SJCRH30 (cell line): ENCODE results near the gene ACTL6B. TPM values are rescaled to one million over a fixed set of nuclear protein-coding genes. Genes with fewer than 3 reads are reported as not detected.

Experiments used
- DNase-seq, 2 experiments: peaks; one replicate each; pipeline ENCODE4 v3.0.0-alpha.2; 2015 to 2020
- H3K27ac ChIP-seq: fragments of 250-450 bp; sonication (Bioruptor Pico); 2 replicates; pipeline ENCODE4 v1.5.1; 2020; ENCODE audit warnings: mild to moderate bottlenecking, moderate library complexity
- H3K27me3 ChIP-seq: fragments of 250-450 bp; sonication (Bioruptor Pico); 2 replicates; pipeline ENCODE4 v1.5.1; 2020; ENCODE audit warnings: mild to moderate bottlenecking, moderate library complexity
- H3K36me3 ChIP-seq: fragments of 250-450 bp; sonication (Bioruptor Pico); 2 replicates; pipeline ENCODE4 v1.5.1; 2020; ENCODE audit warnings: mild to moderate bottlenecking, moderate library complexity
- H3K4me1 ChIP-seq: fragments of 250-450 bp; sonication (Bioruptor Pico); 2 replicates; pipeline ENCODE4 v1.5.1; 2020; ENCODE audit warnings: mild to moderate bottlenecking, moderate library complexity
- H3K4me3 ChIP-seq: fragments of 250-450 bp; sonication (Bioruptor Pico); 2 replicates; pipeline ENCODE4 v1.5.1; 2020; ENCODE audit warnings: mild to moderate bottlenecking, moderate library complexity
- H3K9me3 ChIP-seq: fragments of 250-450 bp; sonication (Bioruptor Pico); replicated peaks from 2 replicates; pipeline ENCODE4 v1.5.1; 2020; ENCODE audit warnings: mild to moderate bottlenecking, moderate library complexity
- total RNA-seq: library from RNA; depleted of rRNA; stranded (reverse); fragments of >200 nt; shearing (Covaris generic); gene quantifications from 2 replicates; pipeline ENCODE4 v1.2.3, GENCODE V29; 2014

ACTL6B gene
- total RNA-seq, 1 experiment from 2014 or later, result not detected

- DNase-seq, result no peak
- H3K27ac ChIP-seq, result no peak overlapping the region
- H3K27me3 ChIP-seq, result no peaks in the 10 kb centered on the region
- H3K36me3 ChIP-seq, result peaks cover 56% of the 10 kb centered on the region
- no peak overlapping the region for H3K4me3 ChIP-seq
- no peaks in the 10 kb centered on the region for H3K4me1 ChIP-seq
- no peaks in the 10 kb centered on the region for H3K9me3 ChIP-seq
Measured at GRCh38 chr7:100687261-100687660, 31.0 kb upstream of the ACTL6B start.

DNA sequence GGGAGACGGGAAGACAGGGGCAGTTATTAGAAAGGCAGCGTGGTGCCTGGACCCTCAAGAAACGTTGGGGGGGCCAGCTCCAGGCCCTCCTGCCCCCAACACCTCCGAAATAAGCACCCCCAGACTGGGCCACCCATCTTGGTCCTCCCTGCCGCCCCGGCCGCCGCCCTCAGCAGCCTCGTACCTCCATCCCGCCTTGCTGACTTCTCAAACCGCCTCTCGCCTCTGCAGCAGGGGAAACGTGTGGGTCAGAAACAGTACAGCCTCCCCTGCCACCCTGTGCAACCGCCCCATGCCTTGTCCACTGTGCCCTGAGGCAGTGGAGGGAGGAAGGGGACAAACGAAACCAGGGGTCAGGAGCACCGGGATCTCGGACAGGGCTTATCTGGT lies 30.6 kb upstream of the ACTL6B start:
- H3K36me3 ChIP-seq, result peaks cover 60% of the 10 kb centered on the region

GRCh38 chr7:100686201-100686821 lies 30.1 kb upstream of the ACTL6B start:
- no peak for DNase-seq

More for the DNA sequence above, 30.6 kb upstream of the ACTL6B start:
- H3K4me3 ChIP-seq, result no peak overlapping the region
- H3K27ac ChIP-seq, result no peak overlapping the region
- no peak for DNase-seq
- no peaks in the 10 kb centered on the region for H3K4me1 ChIP-seq
- no peaks in the 10 kb centered on the region for H3K9me3 ChIP-seq
- H3K27me3 ChIP-seq, result no peaks in the 10 kb centered on the region

GRCh38 chr7:100685631-100686145 lies 29.4 kb upstream of the ACTL6B start:
- Histone ChIP-seq H3K4me1 (no peaks in the 10 kb centered on the region), H3K4me3 (no peak overlapping the region), H3K36me3 (peaks cover 68% of the 10 kb centered on the region), H3K9me3 (no peaks in the 10 kb centered on the region), H3K27me3 (no peaks in the 10 kb centered on the region), H3K27ac (no peak overlapping the region)
- no peak for DNase-seq

More at GRCh38 chr7:100686201-100686821, 30.1 kb upstream of the ACTL6B start:
- Histone ChIP-seq H3K27ac (no peak overlapping the region), H3K9me3 (no peaks in the 10 kb centered on the region), H3K4me1 (no peaks in the 10 kb centered on the region), H3K4me3 (no peak overlapping the region), H3K27me3 (no peaks in the 10 kb centered on the region), H3K36me3 (peaks cover 63% of the 10 kb centered on the region)

- no peaks in the 10 kb centered on the region for H3K4me1 ChIP-seq
- peaks cover 73% of the 10 kb centered on the region for H3K36me3 ChIP-seq
- H3K27me3 ChIP-seq, result no peaks in the 10 kb centered on the region
- H3K9me3 ChIP-seq, result no peaks in the 10 kb centered on the region
- no peak overlapping the region for H3K4me3 ChIP-seq
- no peak overlapping the region for H3K27ac ChIP-seq
- no peak for DNase-seq
Measured at GRCh38 chr7:100685049-100685605, 28.9 kb upstream of the ACTL6B start.

DNA sequence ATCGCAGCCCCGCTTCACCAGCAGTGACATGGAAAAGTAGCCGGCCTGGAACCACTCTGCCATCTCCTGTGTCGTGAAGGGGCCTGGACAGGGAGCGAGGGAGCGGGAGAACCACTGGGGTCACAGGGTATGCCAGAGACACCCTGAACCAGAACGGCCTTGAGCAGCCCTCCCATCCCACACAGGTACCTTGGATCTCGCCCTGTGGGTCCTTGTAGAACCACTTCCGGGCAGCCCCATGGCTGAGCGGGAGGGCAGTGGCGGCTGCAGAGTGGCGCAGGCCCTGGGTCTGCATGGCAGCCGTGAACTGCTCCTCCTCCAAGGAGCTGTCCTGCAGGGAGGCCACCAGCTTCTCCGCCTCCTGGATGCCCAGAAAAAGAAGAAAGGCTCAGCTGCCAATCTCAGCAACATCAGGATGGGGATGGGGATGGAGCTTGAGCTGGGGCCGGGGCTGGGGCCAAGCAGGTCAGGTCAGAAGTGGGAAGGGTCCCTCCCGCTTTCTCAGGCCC lies 28.3 kb upstream of the ACTL6B start:
- DNase-seq, result no peak
- Histone ChIP-seq H3K27me3 (no peaks in the 10 kb centered on the region), H3K4me1 (no peaks in the 10 kb centered on the region), H3K27ac (no peak overlapping the region), H3K36me3 (peaks cover 73% of the 10 kb centered on the region), H3K9me3 (no peaks in the 10 kb centered on the region), H3K4me3 (no peak overlapping the region)

DNA sequence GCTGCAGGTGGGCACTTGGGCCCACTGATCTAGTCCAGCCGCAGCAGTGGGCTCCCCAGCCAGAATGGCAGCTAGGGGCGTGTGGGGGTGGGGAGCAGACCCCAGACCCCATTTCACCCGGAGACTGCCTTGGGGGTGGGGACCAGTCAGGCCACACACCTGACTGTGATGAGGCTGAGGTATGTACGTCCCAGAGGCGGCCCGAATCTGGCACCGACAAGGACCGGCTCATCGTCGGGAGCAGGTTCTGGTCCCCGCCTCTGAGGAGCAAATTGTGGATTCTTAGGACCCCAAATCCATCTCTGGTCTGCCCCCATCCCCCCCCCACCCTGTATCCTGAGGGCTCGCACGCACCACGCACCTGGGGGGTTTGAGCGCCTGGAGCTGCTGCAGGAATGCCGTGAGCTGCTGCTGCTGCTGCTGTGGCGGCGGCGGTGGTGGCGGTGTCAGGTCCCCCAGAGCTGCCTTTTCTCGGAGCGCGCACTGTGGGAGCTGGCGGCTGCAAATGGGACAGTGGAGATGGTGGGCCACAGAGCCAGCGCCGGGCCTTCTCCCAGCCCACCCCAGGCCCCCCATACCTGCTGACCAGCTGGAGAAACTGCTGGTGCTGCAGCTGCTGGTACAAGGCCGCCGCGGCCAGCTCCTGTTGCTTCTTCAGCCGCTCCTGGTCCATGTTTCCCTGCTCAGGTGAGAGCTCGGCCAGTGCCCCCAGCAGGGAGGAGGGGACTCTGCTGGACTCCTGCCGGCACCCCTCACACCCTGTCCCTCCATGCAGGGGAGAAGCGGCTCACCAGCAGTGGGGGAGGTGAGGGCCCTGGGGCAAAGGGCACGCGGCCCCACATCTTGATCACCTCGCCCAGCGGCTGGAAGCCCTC lies 27.6 kb upstream of the ACTL6B start:
- Histone ChIP-seq H3K4me3 (no peak overlapping the region), H3K9me3 (no peaks in the 10 kb centered on the region), H3K27ac (no peak overlapping the region), H3K36me3 (peaks cover 76% of the 10 kb centered on the region), H3K27me3 (no peaks in the 10 kb centered on the region), H3K4me1 (no peaks in the 10 kb centered on the region)
- DNase-seq, result no peak

- DNase-seq, result no peak
- no peaks in the 10 kb centered on the region for H3K4me1 ChIP-seq
- no peak overlapping the region for H3K4me3 ChIP-seq
- H3K27me3 ChIP-seq, result no peaks in the 10 kb centered on the region
- H3K9me3 ChIP-seq, result no peaks in the 10 kb centered on the region
- H3K27ac ChIP-seq, result no peak overlapping the region
- H3K36me3 ChIP-seq, result peaks cover 76% of the 10 kb centered on the region
Measured at GRCh38 chr7:100682991-100683658, 26.9 kb upstream of the ACTL6B start.

DNA sequence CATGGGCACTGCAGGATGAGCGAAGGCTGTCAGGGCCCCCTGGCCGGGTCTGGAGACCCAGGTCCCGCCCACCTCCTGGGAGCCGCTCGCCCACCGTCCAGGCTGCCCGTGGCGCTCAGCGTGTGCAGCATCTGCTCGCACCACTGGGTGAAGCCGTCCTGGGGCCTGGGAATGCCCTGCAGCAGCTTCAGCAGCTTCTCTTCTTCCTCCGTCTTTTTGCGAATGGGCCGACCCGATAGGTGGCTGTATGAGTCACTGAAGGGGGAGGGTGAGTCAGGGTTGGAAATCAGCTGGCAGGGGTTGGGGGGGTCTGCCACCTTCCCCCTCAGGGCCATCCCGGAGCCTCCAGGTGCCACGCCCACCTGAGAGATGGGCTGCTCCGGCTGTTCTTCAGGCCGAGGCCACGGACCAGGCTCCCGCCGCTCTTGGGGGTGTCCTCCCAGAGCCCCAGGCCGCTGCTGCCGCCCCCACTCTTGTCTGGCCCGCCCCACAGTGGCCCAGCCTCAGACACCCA lies 26.0 kb upstream of the ACTL6B start:
- no peaks in the 10 kb centered on the region for H3K4me1 ChIP-seq
- no peak overlapping the region for H3K27ac ChIP-seq
- peaks cover 77% of the 10 kb centered on the region for H3K36me3 ChIP-seq
- no peaks in the 10 kb centered on the region for H3K27me3 ChIP-seq
- H3K4me3 ChIP-seq, result no peak overlapping the region
- no peak for DNase-seq
- no peaks in the 10 kb centered on the region for H3K9me3 ChIP-seq

DNA sequence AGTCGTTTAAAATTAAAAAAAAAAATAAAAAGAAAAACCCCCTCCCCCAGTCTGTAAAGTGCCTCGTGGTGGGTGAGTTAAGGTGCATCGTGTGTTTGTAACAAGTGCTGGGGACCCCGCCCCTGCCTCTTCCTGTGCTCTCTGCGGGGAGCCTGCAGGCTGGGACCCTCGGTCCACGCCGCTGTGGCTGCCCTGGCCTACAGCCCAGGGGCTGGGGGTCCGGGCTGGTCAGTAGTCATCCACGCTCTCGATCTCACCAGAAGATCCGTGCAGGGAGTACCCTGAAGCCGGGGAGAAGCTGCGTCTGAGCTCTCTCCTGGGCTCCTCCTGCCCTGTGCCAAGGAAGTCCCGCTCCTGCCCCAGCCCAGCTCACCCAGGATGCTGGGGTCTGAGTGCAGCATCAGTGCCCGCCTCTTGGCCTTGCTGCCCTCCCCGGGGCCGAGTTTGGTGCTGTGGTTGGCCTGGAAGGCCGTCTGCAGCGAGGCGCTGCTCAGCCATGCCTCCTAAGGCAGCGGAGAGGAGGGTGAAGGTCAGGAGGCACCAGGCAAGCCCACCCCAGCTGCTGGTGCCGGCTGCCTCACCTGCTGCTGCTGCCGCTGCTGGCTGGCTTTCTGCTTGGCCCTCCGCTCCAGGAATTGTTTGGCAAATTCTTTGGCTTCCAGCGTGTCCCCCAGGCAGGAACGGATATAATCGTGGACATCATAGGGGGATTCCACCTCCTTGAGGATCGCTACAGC lies 25.4 kb upstream of the ACTL6B start:
- H3K36me3 ChIP-seq, result peaks cover 77% of the 10 kb centered on the region

DNA sequence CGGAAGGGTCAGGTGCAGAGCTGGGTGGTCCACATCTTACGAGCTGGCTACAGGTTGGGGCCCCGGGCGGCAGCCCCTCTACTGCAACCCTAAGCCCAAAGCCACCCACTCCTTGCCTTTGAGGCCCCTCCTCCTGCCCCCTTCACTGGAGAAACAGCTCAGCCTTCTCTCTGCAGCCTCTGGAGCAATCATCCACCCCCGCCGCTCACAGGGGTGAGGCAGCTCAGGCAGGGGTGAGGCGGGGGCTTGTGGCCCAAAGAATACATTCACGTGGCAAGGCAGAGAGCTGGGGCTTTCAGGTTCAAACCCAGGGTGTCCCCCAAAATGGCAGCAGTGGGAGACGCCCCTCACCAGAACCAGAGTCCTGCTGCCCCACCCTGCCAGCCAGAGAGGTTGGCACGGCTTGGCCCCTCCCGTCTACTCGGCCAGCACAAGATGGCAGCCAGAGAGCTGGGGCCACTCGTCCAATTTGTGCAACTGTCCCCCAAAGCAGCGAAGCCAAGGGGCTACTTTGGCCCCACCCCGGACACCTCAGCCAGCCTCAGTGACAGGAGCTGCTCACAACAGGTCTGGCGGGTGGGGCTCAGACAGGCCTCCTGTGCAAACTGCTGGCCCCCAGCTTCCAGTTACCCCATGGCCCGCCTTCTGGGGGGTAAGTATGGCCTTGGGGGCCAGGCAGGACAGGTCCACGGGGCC lies 24.5 kb upstream of the ACTL6B start:
- Histone ChIP-seq H3K36me3 (peaks cover 76% of the 10 kb centered on the region), H3K4me3 (no peak overlapping the region), H3K9me3 (no peaks in the 10 kb centered on the region), H3K4me1 (no peaks in the 10 kb centered on the region), H3K27ac (no peak overlapping the region), H3K27me3 (no peaks in the 10 kb centered on the region)
- DNase-seq, result no peak

More for the DNA sequence above, 25.4 kb upstream of the ACTL6B start:
- Histone ChIP-seq H3K9me3 (no peaks in the 10 kb centered on the region), H3K4me1 (no peaks in the 10 kb centered on the region), H3K27ac (no peak overlapping the region), H3K4me3 (no peak overlapping the region), H3K27me3 (no peaks in the 10 kb centered on the region)
- DNase-seq, result no peak

DNA sequence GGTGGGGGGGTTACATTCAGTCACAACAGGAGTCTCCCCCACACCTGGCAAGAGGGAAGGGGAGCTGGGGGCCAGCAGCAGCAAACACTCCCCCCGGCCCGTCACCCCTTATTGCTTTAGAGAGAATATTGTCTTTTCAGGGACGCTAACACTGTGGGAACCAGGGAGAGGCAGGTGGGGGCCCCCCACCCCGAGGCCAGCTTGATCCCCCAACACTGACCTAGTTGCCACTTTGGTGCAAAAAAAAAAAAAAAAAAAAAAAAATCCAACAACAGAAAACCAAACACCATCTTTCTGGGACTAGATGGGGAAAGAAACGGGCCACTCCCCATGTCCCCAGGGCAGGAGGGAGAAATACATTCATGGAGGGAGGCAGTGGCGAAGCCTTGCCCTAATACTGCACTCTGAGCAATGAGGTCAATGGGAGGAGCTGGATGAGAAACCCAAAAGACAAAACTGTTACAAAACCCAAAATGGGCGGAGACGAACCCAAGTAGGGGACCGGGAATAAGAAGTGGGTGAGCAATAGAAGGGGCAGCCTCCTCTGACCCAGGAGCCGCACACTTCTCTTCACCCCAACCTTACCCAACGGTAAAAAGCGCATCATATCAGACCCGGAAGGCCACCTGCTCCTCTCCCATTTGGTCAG lies 23.8 kb upstream of the ACTL6B start:
- no peak overlapping the region for H3K27ac ChIP-seq
- no peak overlapping the region for H3K4me3 ChIP-seq
- peaks cover 70% of the 10 kb centered on the region for H3K36me3 ChIP-seq
- no peak for DNase-seq
- H3K9me3 ChIP-seq, result no peaks in the 10 kb centered on the region
- no peaks in the 10 kb centered on the region for H3K4me1 ChIP-seq
- H3K27me3 ChIP-seq, result no peaks in the 10 kb centered on the region
